NCI-H146 (cell line): ENCODE data around the gene SOWAHB.
"Not testable (repeated sequence)": the region's sequence is repeated elsewhere in the genome, so short reads cannot be mapped to it uniquely, and the experiment has no call there.

ENCODE experiments used
- DNase-seq: peaks from one replicate; lab custom pipeline; 2025; lab: John Stamatoyannopoulos, UW

The SOWAHB gene

DNA sequence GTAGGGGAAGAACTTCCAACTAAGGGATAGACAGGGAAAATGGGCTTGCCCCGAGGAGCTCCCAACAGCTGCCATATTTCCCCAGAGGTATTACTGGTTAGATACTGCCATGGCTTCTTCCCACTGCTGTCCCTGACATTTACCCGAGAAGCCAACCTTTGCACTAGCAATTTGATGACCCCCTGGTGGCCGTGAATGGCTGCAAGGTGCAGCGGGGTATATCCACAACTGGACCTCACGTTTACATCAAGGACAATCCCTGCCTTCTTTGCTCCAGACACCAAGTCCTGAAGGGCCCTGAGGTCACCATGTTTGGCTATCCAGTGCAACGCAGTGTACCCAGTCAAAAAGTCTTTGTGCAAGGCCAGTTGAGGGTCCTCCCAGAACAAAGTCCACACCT lies 2.3 kb downstream of the SOWAHB start:
- DNase-seq, result peak; percentile 9

GRCh38 chr4:76894537-76895255 lies 3.2 kb downstream of the SOWAHB start:
- DNase-seq, result no peak

- no peak for DNase-seq
Measured at GRCh38 chr4:76892601-76893000, 5.3 kb downstream of the SOWAHB start.

GRCh38 chr4:76892001-76892400 lies 5.9 kb downstream of the SOWAHB start:
- DNase-seq, result no peak

DNA sequence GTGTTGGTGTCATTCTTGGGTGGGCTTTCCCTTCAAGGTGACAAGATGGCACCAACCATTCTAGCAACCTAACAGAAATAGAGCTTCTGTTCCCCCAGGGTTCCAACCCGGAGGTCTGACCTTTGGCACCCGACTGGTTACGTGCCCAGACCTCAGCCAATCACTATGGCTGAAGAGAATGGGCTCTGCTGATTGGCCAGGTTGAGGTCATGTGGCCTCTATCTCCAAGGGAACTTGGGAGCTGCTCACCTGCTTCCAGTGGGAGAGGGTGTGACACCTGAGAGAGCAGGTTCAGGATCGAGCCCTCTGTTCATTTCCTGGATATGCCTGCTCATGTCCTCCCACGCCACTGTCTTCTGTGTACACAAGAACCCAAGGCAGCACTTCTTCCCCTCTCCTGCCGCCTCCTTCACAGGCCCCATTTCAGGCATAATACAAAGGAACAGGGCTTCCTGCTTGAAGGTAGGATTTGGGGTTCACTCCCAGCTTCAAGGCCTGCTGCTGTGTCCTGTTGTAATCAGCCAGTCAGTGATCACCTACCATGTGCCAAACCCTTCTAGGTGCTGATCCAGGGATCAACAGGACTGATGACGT lies 11.0 kb downstream of the SOWAHB start:
- no peak for DNase-seq

DNA sequence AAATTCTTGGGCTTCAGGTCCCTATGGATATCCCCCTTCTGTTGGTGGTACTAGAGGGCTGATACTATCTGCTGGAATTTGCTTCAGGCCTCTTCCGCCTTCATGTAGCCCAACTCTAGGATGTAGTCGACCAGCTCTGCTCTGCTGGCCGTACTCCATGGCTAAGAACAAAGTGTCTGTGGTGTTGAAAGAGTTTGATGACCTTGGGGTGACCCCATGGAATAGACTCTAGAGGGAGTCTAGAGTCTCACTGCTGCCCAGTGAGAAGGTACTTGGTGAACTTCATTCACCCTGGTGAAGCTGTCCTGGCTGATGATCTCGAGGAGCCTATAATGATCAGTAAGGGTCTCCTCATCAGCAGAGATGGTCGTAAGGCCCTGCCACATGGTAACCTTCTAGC lies 11.7 kb downstream of the SOWAHB start:
- DNase-seq, result no peak

DNA sequence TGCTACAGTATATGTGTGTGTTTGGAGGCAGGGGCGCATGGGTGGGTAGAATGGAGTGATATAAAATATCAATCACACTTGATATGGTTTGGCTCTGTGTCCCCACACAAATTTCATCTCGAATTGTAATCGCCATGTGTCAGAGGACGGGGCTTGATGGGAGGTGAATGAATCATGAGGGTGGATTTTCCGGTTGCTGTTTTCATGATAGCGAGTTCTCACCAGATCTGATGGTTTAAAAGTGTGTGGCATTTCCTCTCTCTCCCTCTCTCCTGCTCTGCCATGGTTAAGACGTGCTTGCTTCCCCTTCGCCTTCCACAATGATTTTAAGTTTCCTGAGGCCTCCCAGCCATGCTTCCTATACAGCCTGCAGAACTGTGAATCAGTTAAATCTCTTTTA lies 14.8 kb downstream of the SOWAHB start:
- DNase-seq, result no peak

DNA sequence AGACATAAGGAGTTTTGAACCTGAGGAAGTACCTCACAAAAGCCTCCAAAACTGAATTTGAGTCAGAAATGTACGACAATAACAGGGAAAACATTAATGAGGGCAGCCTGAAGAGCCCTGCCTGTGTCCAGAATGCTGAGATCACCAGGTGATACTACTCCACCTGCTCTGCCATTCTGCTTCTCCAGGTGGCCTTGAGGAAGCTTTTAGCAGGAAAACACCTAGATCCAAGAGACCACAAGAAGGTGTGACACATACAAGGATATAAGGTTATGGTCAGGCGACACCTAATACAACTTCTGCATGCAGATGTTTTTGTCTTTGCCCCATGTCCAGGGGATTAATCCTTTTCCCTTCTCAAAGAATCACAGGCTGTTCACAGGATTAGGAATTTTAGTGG lies 15.3 kb downstream of the SOWAHB start:
- no peak for DNase-seq

GRCh38 chr4:76881375-76881774 lies 16.6 kb downstream of the SOWAHB start:
- DNase-seq, result peak; percentile 53

- DNase-seq, result no peak
Measured at GRCh38 chr4:76879731-76880364, 18.1 kb downstream of the SOWAHB start.

GRCh38 chr4:76878641-76879165 lies 19.2 kb downstream of the SOWAHB start:
- DNase-seq, result not testable (repeated sequence)

DNA sequence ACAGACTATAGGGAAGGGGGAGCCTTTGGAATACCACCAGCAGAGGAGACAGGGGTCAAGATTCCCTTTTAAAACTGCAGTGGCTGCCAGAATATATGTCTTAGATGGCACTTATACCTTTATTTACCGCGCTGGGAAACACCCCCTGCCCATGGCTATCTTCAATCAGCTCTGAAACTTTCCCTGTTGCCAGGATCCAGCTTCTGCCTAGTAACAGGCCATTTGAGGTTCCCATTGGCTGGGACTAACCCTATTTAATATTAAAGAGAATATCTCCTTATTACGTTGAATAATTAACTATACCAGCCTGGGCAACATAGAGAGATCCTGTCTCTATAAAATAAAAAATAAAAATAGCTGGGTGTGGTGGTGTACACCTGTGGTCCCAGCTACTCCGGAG lies 23.8 kb downstream of the SOWAHB start:
- no peak for DNase-seq

DNA sequence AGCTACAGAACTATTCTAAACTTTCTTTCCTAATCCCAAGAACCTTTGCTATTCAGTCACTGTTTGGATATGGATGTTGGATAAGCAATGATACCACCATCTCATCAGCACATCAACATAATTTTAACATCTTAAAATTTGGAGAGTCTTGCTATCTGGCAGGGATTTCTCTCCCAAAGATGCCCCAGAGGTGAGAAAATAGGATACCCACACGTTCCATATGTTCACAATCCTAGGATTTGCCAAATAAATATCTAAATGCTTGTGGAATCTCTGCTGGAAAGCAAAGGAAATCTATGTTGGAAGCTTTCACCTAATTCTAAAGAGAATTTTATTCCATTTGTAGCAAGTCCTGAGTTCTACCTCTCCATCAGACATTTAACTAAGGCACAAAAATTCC lies 24.4 kb downstream of the SOWAHB start:
- no peak for DNase-seq

DNA sequence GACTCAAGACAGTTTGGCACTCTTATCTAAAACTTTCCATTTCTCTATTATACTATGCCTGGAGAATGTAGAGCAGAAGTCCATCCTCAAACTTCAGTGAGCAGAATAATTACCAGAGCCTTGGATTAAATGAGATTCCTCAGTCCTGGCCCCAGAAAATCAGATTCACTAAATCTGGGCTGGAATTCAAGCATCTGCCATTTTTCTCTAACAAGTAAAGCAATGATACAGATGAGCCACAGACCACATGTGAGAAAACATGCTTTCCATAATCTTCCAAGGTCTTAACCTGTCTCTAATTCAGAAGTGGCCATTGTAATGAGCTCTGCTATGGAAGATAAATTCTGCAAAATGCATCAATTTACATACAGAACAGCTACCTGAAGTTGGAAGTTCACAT lies 25.4 kb downstream of the SOWAHB start:
- no peak for DNase-seq

DNA sequence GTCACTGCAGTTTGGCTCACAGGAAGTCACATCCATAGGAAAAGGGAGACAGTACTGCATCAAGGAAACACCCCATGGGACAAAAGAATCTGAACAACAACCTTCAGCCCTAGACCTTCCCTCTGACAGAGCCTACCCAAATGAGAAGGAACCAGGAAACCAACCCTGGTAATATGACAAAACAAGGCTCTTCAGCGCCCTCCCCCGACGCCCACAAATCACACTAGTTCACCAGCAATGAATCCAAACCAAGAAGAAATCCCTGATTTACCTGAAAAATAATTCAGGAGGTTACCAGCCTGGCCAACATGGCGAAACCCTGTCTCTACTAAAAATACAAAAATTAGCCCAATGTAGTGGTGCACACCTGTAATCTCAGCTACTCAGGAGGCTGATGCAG lies 29.2 kb downstream of the SOWAHB start:
- DNase-seq, result not testable (repeated sequence)

DNA sequence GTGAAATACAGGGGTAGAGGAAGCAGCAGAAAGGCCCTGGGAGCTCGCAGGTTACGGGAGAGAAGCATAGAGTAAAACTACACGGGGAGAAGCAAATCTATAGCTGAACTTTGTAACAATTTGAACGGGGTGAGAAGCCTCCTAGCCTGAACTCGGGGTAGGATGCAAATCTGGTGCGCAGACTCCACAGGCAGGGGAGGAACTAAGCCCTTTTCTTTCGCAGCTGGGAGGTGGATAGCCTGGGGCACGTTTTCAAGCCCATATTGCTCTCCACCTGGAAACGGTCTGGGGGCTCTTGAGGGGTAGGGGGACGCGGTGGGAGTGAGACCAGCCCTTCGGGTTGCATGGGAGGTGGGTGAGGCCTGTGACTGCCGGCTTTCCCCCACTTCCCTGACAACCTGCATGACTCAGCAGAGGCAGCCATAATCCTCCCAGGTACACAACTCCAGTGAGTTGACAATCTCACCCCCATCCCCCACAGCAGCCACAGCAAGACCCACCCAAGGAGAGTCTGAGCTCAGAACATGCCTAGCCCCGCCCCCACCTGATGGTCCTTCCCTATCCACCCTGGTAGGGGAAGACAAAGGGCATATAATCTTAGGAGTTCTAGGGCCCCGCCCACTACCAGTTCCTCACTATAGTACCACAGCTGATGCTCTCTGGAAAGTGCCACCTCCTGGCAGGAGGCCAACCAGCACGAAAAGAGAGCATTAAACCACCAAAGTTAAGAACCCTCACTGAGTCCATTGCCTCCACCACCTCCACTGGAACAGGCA lies 29.9 kb downstream of the SOWAHB start:
- DNase-seq, result peak; percentile 68

DNA sequence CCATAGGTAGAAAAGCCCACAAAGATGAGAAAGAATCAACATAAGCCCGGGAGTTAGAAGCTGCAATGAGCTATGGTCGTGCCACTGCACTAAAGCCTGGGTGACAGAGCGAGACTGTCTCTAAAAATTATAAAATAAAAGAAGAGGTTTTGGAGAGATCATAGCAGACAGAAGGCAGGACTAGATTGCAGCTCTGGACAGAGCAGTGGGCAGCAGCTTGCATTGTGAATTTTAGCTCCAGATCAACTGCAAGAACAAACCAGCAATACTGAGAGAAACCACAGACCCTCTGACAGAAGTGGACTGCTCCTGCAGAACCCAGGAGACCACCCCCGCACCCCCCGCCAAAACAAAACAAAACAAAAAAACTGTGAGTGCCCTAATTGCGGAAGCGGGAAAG lies 30.6 kb downstream of the SOWAHB start:
- DNase-seq, result no peak

GRCh38 chr4:76866641-76867040 lies 31.3 kb downstream of the SOWAHB start:
- no peak for DNase-seq

GRCh38 chr4:76858319-76858718 lies 39.6 kb downstream of the SOWAHB start:
- no peak for DNase-seq

- no peak for DNase-seq
Measured at GRCh38 chr4:76857074-76857409, 40.9 kb downstream of the SOWAHB start.

DNA sequence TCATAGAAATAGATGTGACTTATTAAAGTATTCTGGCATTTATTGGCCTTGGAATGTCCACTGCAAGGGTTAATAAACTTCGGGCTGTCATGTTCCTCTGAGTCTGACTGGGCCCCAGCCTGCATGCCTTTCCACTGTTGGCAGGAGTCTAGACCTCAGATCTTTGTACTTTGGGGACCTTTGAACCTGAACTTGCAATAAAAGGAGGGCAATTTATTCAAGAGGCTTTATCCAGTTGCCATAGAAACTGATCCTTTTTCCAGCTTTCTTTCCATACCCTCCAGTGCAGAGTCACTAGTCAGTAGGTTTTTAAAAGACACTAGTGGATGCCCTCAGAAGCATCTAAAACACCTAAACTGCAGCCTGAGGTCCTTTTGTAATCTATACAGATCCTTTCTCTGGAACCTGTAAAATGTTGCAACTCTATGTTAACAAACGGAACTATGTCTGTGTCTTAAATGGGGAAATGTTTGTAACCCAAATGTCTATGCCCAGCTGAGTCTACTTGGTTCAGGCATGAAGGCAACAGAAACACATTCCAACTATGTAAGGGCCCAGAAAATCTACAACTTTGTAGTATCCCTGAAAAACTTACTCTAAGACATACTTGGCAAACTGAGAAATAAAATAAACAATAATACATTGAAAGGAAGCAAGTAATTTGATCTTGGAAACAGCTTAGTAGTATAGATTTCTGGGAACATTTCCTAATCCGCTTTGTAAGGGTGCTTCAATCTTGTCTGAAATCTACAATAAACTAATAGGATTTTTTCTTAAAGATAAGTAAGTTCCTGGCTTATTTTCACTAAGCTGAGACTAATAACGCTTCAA lies 41.5 kb downstream of the SOWAHB start:
- peak; percentile 4 for DNase-seq

GRCh38 chr4:76854858-76855257 lies 43.1 kb downstream of the SOWAHB start:
- no peak for DNase-seq
